Endometrium (tissue), 2 donors: ENCODE data around the gene BLOC1S6.

Source experiments
- FAIRE-seq: peaks from 2 replicates; lab custom pipeline; 2012; peaks lifted over from hg19 to GRCh38; lab: Jason Lieb, UNC
- donor health status: control.
- donor health status: control.

The BLOC1S6 gene, protein sequence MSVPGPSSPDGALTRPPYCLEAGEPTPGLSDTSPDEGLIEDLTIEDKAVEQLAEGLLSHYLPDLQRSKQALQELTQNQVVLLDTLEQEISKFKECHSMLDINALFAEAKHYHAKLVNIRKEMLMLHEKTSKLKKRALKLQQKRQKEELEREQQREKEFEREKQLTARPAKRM

DNA sequence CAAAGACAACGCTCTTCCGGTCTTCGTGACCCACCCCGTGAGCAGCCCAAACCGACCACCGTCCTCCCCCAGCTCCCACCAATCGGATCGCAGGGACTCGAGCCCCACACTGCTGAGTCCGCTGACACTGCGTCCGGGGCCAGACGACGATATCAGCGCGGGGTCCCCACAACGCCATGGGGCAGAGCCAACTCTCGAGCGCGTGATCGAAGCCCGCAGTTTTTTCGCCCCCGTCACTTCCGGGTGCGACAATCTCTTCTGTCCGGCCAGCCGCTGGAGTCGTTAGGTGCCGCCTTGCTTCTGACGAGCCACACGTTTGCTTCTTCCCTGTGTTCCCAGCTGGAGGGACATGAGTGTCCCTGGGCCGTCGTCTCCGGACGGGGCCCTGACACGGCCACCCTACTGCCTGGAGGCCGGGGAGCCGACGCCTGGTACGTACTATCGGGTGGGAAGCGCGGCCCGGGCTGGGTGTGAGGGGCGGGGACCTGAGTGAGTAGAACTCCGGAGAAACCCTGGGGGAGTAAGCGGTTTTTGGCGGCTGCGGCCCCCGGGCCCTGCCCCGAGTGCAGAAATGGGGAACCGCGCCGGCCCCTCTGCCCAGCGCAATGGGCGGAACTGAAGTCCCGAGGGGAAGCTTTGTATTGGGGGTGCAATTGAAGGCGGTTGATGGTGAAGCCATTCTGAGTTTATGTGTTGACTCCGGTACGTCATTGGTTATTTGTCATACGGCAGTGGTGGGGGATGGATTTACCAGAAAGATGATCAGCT lies at the start of gene BLOC1S6:
TSS of gene BLOC1S6 (plus strand) at position 285 of the 768 bp plus-strand sequence. CDS start at position 350, 65 bp downstream.
- FAIRE-seq, result no peak

DNA sequence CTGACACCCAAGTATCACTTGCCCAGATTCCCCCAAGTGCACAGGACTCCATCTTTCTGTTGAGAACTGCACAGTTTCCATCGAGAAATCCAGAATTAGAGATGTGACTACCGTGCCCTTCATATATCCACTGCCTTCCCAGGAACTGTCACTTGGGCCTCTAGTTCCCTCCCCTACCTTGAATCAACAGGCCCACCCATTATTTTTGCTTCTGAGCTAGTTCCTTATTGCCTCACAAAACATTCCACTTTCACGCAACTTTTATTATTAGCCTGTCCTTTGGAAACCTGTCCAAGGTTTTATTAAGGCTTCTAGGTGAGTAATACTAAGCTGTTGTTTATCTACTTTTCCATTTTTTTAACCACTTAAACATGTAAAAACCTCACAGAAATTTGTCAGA lies 47.5 kb upstream of the BLOC1S6 start:
- no peak for FAIRE-seq

DNA sequence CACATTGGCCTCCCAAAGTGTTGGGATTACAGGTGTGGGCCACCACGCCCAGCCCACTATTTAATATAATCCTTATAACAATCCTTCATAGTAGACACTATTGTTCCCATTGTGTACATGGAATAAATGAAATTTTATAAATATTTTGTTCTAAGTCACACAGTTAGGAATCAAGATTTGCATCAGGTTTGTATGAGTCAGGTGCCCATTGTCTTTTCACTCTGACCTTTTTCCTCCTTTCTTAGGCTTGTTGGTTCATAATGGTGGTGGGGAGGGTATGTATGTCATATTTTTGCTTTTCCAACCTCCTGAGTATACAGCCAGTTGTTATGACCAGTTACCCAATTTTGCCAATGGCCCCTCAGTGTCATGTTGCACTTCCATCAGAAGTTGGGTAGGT lies 46.6 kb upstream of the BLOC1S6 start:
- FAIRE-seq, result no peak

DNA sequence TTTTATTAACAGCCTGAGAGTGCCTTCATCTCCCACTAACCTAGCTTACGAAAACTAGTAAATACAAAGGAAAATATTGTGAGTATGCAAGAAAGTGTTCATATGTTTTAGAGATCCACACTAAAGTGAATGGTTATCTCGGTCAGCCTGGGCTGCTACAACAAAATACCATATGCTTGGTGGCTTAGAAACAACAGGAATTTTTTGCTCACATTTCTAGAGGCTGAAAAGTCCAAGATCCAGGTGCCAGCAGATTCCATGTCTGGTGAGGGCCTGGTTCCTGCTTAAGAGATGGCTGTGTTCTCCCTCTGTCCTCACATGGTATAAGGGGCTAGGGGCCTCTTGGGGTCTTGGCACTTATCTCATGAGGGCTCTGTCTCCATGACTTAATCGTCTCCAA lies 44.1 kb upstream of the BLOC1S6 start:
- FAIRE-seq, result no peak

DNA sequence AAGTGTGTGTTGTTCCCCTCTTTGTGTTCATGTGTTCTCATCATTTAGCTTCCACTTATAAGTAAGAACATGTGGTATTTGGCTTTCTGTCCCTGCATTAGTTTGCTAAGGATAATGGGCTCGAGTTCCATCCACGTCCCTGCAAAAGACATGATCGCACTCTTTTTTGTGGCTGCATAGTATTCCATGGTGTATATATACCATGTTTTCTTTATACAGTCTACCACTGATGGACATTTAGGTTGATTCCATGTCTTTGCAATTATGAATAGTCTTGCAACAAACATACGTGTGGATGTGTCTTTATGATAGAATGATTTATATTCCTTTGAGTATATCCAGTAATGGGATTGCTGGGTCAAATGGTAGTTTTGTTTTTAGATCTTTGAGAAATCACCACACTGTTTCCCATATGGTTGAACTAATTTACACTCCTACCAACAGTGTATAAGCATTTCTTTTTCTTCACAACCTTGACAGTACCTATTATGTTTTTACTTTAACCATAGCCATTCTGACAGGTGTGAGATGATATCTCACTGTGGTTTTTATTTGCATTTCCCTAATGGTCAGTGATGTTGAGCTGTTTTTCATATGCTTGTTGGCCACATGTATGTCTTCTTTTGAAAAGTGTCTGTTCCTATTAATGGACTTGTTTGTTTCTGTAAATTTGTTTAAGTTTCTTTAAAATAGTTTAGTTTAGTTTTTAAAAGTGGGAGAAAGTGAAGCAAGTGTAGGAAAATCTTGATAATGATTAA lies 42.7 kb upstream of the BLOC1S6 start:
- FAIRE-seq, result no peak

DNA sequence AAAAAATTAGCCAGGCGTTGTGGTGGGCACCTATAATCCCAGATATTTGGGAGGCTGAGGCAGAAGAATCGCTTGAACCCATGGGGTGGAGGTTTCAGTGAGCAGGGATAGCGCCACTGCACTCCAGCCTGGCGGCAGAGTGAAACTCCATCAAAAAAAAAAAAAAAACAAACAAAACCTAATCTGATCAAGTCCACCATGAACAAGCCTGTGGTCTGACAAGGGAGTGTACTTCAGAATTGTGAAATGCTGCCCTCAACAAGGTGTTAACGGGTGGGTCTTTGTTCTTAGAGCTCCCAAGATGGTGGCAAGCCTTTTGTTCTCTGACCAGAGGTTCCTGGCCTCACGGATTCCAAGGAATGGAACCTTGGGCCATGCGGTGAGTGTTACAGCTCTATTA lies 40.4 kb upstream of the BLOC1S6 start:
- no peak for FAIRE-seq

DNA sequence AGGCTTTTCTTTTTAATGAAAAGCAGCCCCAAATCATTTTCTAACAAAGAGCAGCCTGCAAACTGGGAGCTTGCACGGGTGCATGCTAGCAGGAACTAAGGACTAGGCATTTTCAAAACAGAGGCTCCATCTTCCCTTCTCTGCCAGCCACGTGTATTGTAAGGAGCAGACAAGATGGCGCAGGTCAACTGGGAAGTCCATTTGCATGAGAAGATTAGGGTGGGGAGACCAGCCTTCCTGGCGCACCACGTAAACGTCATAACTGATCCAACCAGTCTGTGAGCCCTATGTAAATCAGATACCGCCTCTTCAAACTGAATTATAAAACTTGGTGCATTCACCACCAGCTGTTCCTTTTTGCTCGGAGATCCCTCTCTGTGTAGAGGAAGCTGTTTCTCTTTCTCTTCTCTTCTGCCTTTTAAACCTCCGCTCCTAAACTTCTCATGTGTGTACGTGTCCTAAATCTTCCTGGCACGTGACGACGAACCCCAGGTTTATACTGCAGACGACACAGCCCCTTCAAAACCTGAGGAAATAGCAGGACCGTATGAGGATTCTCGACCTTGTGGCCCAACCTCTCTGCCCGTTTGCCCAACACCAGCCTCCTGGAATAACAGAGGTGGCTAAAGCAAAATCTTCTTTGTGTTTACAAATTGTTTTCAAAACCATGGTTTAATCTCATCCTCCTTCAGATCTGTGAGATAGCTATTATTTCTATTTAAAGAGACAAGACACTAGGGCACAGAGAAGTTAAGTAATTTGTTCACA lies 38.2 kb upstream of the BLOC1S6 start:
- no peak for FAIRE-seq

DNA sequence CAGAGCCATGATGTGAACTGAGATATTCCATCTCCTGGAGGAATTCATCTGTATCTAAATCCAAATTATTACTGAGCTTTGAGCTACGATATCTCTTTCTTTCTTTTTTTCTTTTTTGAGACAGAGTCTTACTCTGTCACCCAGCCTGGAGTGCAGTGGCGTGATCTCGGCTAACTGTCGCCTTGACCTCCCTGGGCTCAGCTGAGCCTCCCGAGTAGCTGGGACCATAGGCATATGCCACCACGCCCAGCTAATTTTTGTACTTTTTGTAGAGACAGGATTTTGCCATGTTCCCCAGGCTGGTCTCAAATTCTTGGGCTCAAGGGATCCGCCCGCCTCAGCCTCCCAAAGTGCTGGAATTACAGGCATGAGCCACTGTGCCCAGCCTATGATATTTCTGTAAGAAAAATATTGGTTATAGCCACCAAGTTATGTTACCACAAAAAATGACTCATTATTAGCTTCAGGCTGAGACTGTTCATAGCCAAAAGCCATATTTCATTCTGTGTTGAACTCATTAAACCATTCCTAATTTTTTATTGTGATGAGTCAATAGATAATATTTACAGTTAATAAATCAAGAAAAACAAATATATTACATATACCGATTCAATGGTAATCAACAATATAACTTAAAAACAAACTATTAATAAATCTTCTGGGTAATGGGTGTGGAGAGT lies 37.5 kb upstream of the BLOC1S6 start:
- FAIRE-seq, result peak; percentile 29

DNA sequence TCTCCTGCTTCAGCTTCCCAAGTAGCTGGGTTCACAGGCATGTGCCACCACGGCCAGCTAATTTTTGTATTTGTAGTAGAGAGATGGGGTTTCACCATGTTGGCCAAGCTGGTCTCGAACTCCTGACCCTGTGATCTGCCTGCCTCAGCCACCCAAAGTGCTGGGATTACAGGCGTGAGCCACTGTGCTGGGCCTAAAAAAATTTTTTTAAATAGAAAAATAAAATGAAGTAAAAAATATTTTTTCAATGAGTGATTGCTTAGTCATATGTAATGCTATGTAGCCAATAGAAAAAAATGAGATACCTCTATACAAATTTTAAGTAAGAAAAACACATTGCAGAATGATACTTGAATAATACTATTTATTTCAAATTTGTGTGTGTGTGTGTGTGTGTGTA lies 36.7 kb upstream of the BLOC1S6 start:
- no peak for FAIRE-seq

DNA sequence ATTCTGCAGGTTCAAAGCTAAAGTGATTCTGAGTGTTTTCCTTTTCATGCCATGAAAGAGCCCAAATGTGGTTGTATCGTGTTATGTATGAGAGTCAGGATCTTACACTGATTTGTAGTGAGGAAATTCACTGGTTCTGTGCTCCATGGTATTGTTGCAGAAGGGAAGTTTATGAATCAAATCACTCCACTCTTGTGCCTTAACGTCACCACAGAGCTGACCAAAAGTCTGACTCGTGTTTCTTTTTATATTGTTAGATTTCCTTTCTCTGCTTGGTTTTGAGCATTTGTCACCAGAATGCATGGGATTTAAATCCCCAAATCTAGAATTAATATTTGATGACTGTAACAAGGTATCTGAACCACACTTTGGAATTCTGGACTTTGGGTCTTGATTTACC lies 35.5 kb upstream of the BLOC1S6 start:
- FAIRE-seq, result no peak

DNA sequence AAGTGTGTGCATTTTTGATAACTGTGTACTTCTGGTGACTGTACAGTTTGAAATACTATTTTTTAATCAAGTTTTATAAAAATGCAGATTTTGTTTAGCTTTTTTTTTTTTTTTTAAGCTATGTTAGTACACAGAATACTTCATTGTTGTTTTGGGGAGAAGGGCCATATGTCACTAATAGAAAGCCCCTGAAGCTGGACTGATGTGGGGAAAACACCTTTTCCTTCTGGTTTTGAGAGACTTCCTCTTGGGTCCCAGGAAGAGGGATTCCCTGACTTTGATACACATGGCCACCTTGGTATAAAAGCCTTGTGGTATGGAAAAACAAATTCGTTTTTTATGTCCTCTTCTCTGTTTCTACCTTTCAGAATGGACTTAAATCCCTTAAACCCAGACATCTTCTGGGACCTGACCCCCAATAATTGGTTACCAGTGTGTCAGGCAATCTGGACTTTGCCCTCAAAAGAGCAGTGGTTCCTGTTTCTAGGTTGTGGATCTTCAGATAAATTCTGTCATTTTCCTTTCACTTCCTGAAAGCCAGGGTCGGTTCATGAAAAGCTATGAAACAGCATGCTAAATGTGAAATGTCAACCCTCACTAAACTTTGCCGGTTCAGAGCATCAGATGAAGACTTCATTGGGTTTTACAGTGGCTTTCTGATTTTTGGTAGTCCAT lies 31.1 kb upstream of the BLOC1S6 start:
- no peak for FAIRE-seq

DNA sequence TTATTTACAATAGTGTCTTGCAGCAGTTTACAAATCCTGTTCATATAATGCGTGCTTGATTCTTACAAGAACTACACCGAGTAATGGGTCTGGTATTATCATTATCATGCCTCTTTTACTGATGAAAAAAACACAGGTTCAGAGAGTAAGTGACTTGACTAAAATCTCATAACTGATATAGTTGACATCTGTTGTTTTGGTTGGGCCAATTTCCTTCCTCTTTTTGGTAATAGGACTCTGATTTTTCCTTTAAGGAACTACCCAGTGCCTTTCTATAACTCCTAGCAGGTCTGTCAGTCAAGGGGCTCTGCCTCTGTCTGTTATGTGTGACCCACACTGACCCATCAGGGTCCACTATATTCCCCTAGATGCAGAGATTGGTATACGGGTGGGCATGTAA lies 14.6 kb upstream of the BLOC1S6 start:
- no peak for FAIRE-seq

DNA sequence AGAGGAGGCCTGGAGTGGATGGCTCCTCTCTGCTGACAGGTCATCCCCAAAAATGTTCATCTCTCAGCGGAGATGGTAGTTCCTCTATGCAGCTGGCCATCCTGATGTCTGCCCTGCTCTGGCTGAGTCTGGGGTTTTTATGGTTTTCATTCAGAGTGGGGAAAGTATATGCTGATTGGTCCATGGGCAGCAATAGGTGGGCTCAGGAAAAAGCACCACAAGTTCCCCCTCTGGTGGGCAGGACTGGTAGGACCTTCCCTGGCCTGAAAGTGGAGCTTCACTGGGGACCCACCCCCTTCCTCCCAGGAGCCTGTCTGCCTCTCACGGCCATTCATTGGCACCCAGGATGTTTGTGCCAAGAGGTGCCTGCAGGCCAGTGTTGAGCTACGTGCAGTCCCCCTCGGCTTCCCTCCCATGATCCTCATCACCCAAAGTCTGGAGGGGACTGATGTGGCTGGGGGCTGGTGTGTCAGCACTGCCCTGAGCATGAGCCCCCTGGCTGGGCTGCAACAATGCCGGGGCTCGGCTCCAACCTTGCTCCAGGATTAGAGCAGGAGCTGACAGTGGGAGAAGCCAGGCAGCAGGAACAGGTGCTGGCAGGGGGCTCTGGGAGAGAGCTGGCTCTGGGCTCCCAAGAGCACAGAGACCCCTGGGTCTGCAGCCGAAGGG lies 13.1 kb upstream of the BLOC1S6 start:
- no peak for FAIRE-seq

DNA sequence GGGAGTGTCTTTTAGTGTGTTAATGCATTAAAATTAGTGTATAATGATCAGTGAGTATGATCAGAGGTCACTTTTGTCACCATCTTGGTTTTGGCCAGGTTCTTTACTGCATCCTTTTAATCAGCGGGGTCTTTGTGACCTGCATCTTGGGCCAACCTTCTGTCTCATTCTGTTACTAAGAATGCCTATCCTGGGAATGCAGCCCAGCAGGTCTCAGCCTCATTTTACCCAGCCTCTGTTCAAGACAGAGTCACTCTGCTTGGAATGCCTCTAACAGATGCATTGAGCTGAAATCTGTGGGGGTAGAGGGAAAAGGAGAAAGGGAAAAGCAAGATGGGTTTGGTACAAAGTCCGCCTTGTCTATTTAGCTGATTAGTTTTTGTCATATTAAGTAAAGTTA lies 5.3 kb upstream of the BLOC1S6 start:
- FAIRE-seq, result no peak

DNA sequence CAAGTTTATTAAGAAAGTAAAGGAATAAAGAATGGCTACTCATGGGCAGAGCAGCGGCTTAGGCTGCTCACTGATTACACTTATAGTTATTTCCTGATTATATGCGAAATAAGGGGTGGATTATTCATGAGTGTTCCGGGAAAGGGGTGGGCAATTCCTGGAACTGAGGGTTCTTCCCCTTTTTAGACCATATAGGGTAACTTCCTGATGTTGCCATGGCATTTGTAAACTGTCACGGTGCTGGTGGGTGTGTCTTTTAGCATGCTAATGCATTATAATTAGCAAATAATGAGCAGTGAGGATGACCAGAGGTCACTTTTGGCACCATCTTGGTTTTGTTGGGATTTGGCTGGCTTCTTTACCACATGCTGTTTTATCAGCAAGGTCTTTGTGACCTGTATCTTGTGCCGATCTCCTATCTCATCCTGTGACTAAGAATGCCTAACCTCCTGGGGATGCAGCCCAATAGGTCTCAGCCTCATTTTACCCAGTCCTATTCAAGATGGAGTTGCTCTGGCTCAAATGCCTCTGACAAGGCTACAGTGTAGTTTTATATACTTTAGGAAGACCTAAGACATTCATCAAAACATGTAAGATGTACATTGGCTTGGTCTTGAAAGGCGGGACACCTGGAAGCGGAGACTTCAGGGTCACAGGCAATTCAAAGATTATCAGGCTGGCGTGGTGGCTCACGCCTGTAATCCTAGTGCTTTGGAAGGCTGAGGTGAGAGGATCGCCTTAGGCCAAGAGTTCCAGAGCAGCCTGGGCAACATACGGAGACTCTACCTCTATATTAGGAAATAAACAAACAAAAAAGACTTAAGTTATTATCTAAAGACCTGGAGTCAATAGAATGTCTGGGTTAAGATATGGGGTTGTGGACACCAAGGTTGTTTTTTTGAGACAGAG lies 3.2 kb upstream of the BLOC1S6 start:
- no peak for FAIRE-seq

DNA sequence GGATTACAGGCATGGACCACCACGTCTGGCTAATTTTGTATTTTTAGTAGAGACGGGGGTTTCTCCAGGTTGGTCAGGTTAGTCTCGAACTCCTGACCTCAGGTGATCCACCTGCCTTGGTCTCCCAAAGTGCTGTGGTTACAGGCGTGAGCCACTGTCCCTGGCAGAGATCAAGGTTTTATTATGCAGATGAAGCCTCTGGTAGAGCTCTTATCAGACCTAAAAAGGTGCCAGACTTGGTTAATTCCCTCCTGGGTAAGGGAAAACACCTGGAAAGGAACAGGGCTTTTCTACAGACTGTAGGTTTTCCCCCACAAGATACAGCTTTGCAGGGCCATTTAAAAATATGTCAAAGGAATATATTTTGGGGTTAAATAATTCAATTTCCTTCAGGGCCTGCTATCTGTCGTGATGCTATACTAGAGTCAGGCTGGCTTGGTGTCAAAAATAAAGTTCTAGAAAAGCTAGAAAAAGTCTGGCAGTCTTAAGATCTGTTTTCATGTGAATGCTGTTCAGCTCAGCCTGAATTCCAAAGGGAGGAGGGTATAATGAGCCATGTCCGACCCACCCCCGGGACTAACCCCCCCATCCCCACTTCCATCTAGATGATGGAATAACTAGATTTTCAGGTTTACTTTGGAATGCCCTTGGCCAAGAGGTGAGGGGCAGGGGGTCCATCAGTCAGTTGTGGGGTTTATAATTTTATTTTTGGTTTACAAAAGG lies 1.9 kb upstream of the BLOC1S6 start:
- FAIRE-seq, result no peak

DNA sequence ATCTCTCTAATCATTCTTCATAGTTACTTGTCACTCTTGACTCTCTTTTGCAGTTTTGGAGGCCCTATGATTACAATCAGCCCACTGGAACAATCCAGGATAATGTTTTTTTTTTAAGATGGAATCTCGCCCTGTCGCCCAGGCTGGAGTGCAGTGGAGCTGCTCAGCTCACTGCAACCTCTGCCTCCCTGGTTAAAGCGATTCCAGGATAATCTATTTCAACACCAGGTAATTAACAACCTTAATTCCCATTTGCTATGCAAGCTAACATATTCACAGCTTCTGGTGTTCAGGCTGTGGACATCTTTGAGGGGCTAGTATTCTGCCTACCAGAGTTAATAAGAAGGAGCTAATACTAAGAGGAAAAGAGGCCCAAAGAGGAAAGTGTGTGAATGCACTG lies 1.1 kb upstream of the BLOC1S6 start:
- no peak for FAIRE-seq

DNA sequence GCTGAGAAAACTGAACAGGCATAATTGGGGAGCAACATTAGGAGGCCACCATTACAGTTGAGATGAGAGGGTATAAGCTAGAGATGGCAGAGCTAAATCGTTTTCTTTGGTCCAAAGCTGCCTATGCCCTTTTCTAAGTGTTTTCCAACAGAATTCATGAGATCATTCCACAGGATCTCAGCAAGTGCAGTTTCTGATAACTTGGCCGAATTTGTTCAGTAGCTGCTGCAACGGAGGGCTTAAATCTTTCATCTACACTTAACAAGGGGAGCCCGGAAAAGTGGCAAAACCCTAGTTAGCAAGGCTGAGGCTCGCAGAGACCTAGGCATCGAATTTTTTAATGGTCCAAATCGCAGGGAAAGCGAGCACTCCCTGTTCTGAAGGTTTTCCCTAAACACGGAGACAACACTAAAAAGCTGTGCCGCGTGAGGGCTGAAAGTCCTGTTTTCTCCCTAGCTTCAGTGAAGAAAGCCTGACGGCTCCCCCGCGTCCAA lies 531 bp upstream of the BLOC1S6 start:
- no peak for FAIRE-seq

DNA sequence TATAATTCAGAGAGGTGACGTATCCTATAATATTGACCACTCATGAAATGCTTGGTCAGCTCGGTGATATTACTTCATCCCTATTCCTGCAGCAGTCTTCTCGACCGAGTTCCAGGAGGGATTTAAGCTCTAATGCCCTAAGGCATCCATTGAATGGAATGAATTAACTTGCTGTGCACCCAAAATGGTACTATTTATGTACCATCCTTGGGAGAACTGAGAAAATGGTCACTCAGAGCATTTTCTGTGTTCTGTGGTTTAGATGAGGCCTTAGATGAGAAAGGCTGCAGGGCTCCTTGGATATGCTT lies 638 bp downstream of the BLOC1S6 start:
- no peak for FAIRE-seq
